Activated CD4-positive, alpha-beta T cell treated with anti-CD3 and anti-CD28 coated beads, Interleukin-2, amount 10 ng/mL, durations not matched to agents 7 days and 5 days (primary cell): ENCODE data around the gene CCIN. TPM values are rescaled to one million over a fixed set of nuclear protein-coding genes. Genes with fewer than 3 reads are reported as not detected.
A peak's percentile ranks its signal among the peaks of the same experiment; 100 is the strongest.
"Not testable (repeated sequence)": the region's sequence is repeated elsewhere in the genome, so short reads cannot be mapped to it uniquely, and the experiment has no call there.

Experiments used
- CTCF ChIA-PET: fragments of 350-600 bp; sonication (Branson Sonifier 250); formaldehyde crosslinking; loops from one replicate; lab custom pipeline; 2021; ENCODE audit warnings: antibody characterized with exemption; lab: Charles Lee
- POLR2A ChIA-PET: fragments of 350-600 bp; sonication (Branson Sonifier 250); formaldehyde crosslinking; loops from one replicate; lab custom pipeline; 2021; ENCODE audit warnings: antibody characterized with exemption; lab: Charles Lee
- DNase-seq: peaks from one replicate; pipeline ENCODE4 v3.0.0-alpha.2; 2020
- H3K27ac Mint-ChIP-seq: one replicate; pipeline ENCODE4 v1.8.0; 2021; ENCODE audit warnings: mild to moderate bottlenecking, moderate library complexity, mixed read lengths
- H3K27me3 Mint-ChIP-seq: one replicate; pipeline ENCODE4 v1.8.0; 2021; ENCODE audit warnings: mixed read lengths
- H3K36me3 Mint-ChIP-seq: one replicate; pipeline ENCODE4 v1.8.0; 2021; ENCODE audit warnings: low read depth, mixed read lengths
- H3K4me1 Mint-ChIP-seq: one replicate; pipeline ENCODE4 v1.8.0; 2021; ENCODE audit warnings: mixed read lengths
- H3K4me3 Mint-ChIP-seq: one replicate; pipeline ENCODE4 v1.8.0; 2021; ENCODE audit warnings: mild to moderate bottlenecking, moderate library complexity, mixed read lengths
- H3K9me3 Mint-ChIP-seq: one replicate; pipeline ENCODE4 v1.8.0; 2021; ENCODE audit warnings: mixed read lengths
- total RNA-seq, 2 experiments: library from RNA; stranded (reverse); gene quantifications; one replicate each; pipeline ENCODE4 v1.2.3, GENCODE V29; 2021

CCIN gene
- total RNA-seq, 2 experiments from 2014 or later: 0.17 TPM; not detected in 1

DNA sequence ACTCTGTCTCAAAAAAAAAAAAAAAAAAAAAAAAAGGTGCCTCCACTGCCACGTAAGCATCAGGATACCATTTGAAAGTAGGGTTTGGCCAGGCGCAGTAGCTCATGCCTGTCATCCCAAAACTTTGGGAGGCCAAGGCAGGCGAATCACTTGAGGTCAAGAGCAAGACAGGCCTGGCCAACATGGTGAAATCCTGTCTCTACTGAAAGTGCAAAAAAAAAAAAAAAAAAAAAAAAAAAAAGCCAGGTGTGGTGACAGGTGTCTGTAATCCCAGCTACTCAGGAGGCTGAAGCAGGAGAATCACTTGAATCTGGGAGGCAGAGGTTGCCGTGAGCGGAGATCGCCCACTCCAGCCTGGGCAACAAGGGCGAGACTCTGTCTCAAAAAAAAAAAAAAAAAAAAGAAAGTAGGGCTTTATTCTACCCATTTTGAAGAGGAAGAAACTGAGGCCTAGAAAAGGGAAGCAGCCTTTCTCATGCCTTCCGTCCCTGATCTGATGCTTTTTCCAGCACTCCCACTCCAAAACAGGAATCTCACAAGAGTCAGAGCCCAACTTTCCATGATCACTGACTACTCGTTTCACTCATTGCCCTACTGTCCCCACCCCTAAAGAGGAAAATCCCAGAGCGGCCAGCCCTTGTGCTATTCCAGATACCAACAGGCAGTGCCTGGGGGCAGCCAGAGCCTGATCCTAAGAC lies 16.3 kb upstream of the CCIN start:
- Mint-ChIP-seq H3K36me3 (peaks cover 58% of the 10 kb centered on the region), H3K9me3 (peaks cover 4% of the 10 kb centered on the region), H3K27ac (peak overlapping the region; percentile 98), H3K4me3 (no peak overlapping the region), H3K4me1 (peaks cover 63% of the 10 kb centered on the region), H3K27me3 (no peaks in the 10 kb centered on the region)
- ChIA-PET CTCF (interaction anchor here (0.6 to 6.8 kb wide), 4 partner anchors 11 to 29 kb away, joined by 4 to 37 read pairs (median 12); partner anchors contain the start of gene GLIPR2), POLR2A (interaction anchor here (0.7 kb wide), 1 partner anchor 37 kb away, joined by 3 read pairs; no protein-coding TSS in a partner anchor)
- no peak for DNase-seq

- Mint-ChIP-seq H3K9me3 (peaks cover 10% of the 10 kb centered on the region), H3K4me3 (no peak overlapping the region), H3K27ac (peak overlapping the region; percentile 98), H3K4me1 (peaks cover 61% of the 10 kb centered on the region), H3K36me3 (peaks cover 60% of the 10 kb centered on the region), H3K27me3 (no peaks in the 10 kb centered on the region)
- ChIA-PET CTCF (interaction anchor here (1.2 to 1.7 kb wide), 2 partner anchors 11 to 51 kb away, joined by 3 to 4 read pairs; no protein-coding TSS in a partner anchor), POLR2A (interaction anchor here (0.7 kb wide), 1 partner anchor 164 kb away, joined by 3 read pairs; no protein-coding TSS in a partner anchor)
- no peak for DNase-seq
Measured at GRCh38 chr9:36153746-36154145, 15.4 kb upstream of the CCIN start.

DNA sequence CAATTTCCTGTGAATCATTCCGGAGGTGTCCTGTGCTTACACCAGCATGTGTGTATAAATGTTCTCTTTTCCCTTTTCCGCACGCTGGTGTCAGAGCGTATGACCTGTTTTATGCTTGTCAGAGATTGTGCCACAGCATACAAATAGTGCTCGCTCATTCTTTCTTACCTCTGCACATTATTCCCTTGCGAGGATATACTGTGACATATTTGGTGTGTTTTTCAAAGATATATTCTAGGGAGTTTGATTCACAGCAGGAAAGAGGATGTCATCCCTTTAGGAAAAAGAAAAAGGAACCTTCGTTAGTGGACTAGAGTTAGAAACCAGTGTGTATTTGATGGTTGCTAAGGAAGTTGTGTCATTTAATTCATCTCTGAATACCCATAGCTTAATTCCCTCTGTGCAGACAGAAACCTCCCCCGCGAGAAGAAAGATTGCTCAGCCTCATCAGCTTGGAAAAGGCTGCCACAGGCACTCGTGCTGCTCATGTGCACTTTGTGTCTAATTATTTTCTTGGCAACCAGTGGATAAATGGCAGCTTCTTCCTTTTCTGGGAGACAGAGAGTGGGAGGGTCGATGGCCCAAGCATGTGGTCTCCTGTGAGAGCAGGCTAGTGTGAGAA lies 14.7 kb upstream of the CCIN start:
- Mint-ChIP-seq H3K27ac (peak overlapping the region; percentile 17), H3K4me3 (no peak overlapping the region)

DNA sequence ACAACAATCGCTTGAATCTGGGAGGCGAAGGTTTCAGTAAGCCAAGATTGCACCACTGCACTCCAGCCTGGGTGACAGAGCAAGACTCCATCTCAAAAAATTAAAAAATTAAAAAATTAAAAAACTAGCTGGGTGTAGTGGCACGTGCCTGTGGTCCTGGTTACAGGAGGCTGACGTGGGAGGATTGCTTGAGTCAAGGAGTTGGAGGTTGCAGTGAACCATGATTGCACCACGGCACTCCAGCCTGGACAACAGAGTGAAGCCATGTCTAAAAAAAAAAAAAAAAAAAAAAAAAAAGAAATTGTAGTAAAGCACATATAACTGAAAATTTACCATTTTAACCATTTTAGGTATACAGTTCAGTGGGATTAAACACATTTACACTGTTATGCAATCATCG lies 13.1 kb upstream of the CCIN start:
- DNase-seq: no peak
- Mint-ChIP-seq H3K27me3 (no peaks in the 10 kb centered on the region), H3K36me3 (peaks cover 61% of the 10 kb centered on the region), H3K4me1 (peaks cover 46% of the 10 kb centered on the region), H3K9me3 (peaks cover 10% of the 10 kb centered on the region), H3K27ac (no peak overlapping the region), H3K4me3 (no peak overlapping the region)
- CTCF ChIA-PET: interaction anchor here (1.3 to 2.4 kb wide), 4 partner anchors 9 to 28 kb away, joined by 3 to 10 read pairs (median 3); partner anchors contain the start of gene GLIPR2
- POLR2A ChIA-PET: no interaction called here

More for the DNA sequence above, 14.7 kb upstream of the CCIN start:
- H3K36me3 Mint-ChIP-seq: peaks cover 63% of the 10 kb centered on the region
- POLR2A ChIA-PET: interaction anchor here (0.7 kb wide), 1 partner anchor 164 kb away, joined by 3 read pairs; no protein-coding TSS in a partner anchor
- H3K9me3 Mint-ChIP-seq: peaks cover 10% of the 10 kb centered on the region
- DNase-seq: no peak
- CTCF ChIA-PET: interaction anchor here (1.2 to 1.7 kb wide), 4 partner anchors 10 to 51 kb away, joined by 3 to 4 read pairs (median 4); no protein-coding TSS in a partner anchor
- H3K27me3 Mint-ChIP-seq: no peaks in the 10 kb centered on the region
- H3K4me1 Mint-ChIP-seq: peaks cover 58% of the 10 kb centered on the region

DNA sequence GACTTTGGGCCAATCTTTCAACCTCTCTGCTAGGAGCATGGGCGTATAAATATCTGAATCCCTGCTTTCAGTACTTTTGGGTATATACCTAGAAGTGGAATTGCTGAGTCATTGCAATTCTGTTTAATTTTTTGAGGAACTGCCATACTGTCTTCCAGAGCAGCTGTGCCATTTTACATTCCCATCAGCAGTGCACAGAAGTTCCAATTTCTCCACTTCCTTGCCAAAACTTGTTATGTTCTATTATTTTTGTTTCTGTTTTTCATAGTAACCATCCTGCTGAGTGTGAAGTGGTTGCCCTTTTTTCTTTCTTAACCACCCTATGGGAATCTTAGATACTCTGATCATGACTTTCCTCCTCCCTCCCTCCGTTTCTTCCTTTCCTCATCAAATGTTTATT lies 11.1 kb upstream of the CCIN start:
- ChIA-PET POLR2A (no interaction called here), CTCF (interaction anchor here (1.4 to 2.4 kb wide), 3 partner anchors 8 to 27 kb away, joined by 3 to 10 read pairs (median 3); no protein-coding TSS in a partner anchor)
- H3K27me3 Mint-ChIP-seq: no peaks in the 10 kb centered on the region
- H3K36me3 Mint-ChIP-seq: peaks cover 57% of the 10 kb centered on the region
- no peak overlapping the region for H3K27ac Mint-ChIP-seq
- no peak overlapping the region for H3K4me3 Mint-ChIP-seq
- no peak for DNase-seq
- H3K4me1 Mint-ChIP-seq: peaks cover 33% of the 10 kb centered on the region
- peaks cover 10% of the 10 kb centered on the region for H3K9me3 Mint-ChIP-seq

GRCh38 chr9:36158917-36159316 lies 10.3 kb upstream of the CCIN start:
- H3K9me3 Mint-ChIP-seq: peaks cover 10% of the 10 kb centered on the region
- no peak overlapping the region for H3K4me3 Mint-ChIP-seq
- CTCF ChIA-PET: interaction anchor here (0.7 kb wide), 1 partner anchor 178 kb away, joined by 3 read pairs; no protein-coding TSS in a partner anchor
- no peak for DNase-seq
- peak overlapping the region; percentile 22 for H3K27ac Mint-ChIP-seq
- peaks cover 26% of the 10 kb centered on the region for H3K4me1 Mint-ChIP-seq
- H3K36me3 Mint-ChIP-seq: peaks cover 53% of the 10 kb centered on the region
- POLR2A ChIA-PET: no interaction called here
- H3K27me3 Mint-ChIP-seq: no peaks in the 10 kb centered on the region

DNA sequence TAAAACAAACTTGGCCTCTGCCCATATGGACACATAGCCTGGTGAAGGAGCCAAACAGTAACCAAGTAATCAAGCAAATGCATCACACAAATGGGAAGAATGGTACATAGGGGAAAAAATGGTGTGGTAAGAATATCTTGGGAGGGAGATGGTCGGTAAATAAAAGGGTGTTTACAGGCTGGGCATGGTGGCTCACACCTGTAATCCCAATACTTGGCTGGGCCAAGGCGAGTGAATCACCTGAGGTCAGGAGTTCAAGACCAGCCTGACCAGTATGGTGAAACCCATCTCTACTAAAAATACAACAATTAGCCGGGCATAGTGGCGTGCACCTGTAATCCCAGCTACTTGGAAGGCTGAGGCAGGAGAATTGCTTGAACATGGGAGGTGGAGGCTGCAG lies 9.7 kb upstream of the CCIN start:
- H3K4me3 Mint-ChIP-seq, H3K27me3 Mint-ChIP-seq, DNase-seq, H3K9me3 Mint-ChIP-seq, POLR2A ChIA-PET: not testable (repeated sequence)
- CTCF ChIA-PET: interaction anchor here (0.7 kb wide), 1 partner anchor 178 kb away, joined by 3 read pairs; no protein-coding TSS in a partner anchor
- peaks cover 47% of the 10 kb centered on the region for H3K36me3 Mint-ChIP-seq
- H3K27ac Mint-ChIP-seq: peak overlapping the region; percentile 34
- H3K4me1 Mint-ChIP-seq: peaks cover 24% of the 10 kb centered on the region

DNA sequence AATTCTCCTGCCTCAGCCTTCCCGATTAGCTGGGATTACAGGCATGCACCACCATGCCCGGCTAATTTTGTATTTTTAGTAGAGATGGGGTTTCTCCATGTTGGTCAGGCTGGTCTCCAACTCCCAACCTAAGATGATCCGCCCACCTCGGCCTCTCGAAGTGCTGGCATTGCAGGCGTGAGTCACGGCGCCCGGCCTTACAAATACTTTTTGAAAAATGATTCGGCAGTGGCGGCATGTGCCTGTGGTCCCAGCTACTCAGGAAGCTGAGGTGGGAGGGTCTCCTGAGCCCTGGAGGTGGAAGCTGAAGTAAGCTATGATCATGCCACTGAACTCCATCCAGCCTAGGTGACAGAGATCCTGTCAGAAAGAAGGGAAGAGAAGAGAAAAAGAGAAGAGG lies 9.1 kb upstream of the CCIN start:
- H3K4me3 Mint-ChIP-seq, POLR2A ChIA-PET, H3K9me3 Mint-ChIP-seq, CTCF ChIA-PET, H3K27me3 Mint-ChIP-seq, H3K27ac Mint-ChIP-seq, DNase-seq: not testable (repeated sequence)
- peaks cover 43% of the 10 kb centered on the region for H3K36me3 Mint-ChIP-seq
- peaks cover 22% of the 10 kb centered on the region for H3K4me1 Mint-ChIP-seq

GRCh38 chr9:36161187-36161586 lies 8.0 kb upstream of the CCIN start:
- no peak for DNase-seq
- Mint-ChIP-seq H3K4me1 (peaks cover 26% of the 10 kb centered on the region), H3K27me3 (peaks cover 2% of the 10 kb centered on the region), H3K36me3 (peaks cover 38% of the 10 kb centered on the region), H3K4me3 (no peak overlapping the region), H3K9me3 (peaks cover 10% of the 10 kb centered on the region), H3K27ac (peak overlapping the region; percentile 47)
- CTCF ChIA-PET: no interaction called here
- POLR2A ChIA-PET: no interaction called here

DNA sequence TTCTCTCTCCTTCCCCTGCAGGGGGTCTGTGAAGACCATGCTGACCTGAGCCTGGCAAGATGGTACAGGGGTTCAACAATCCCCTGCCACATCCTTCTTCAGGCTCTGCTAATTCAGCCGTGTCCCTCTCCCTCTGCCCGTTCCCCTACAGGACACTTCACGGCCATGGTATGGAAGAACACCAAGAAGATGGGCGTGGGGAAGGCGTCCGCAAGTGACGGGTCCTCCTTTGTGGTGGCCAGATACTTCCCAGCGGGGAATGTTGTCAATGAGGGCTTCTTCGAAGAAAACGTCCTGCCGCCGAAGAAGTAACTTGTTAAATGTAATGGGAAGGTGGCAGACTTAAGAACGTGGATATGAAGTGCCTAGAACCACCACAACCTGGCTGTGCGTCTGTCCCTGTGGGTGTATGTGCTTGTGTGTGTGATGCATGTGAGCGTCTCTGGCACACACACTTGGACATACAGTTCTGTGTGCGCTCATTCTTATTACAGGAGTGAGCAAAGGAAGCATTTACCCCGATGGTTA lies 6.9 kb upstream of the CCIN start:
- H3K27me3 Mint-ChIP-seq: peaks cover 5% of the 10 kb centered on the region
- no peak for DNase-seq
- POLR2A ChIA-PET: no interaction called here
- H3K9me3 Mint-ChIP-seq: peaks cover 6% of the 10 kb centered on the region
- no peak overlapping the region for H3K4me3 Mint-ChIP-seq
- H3K36me3 Mint-ChIP-seq: peaks cover 33% of the 10 kb centered on the region
- CTCF ChIA-PET: interaction anchor here (0.9 kb wide), 1 partner anchor 36 kb away, joined by 3 read pairs; no protein-coding TSS in a partner anchor
- H3K4me1 Mint-ChIP-seq: peaks cover 32% of the 10 kb centered on the region
- H3K27ac Mint-ChIP-seq: no peak overlapping the region

DNA sequence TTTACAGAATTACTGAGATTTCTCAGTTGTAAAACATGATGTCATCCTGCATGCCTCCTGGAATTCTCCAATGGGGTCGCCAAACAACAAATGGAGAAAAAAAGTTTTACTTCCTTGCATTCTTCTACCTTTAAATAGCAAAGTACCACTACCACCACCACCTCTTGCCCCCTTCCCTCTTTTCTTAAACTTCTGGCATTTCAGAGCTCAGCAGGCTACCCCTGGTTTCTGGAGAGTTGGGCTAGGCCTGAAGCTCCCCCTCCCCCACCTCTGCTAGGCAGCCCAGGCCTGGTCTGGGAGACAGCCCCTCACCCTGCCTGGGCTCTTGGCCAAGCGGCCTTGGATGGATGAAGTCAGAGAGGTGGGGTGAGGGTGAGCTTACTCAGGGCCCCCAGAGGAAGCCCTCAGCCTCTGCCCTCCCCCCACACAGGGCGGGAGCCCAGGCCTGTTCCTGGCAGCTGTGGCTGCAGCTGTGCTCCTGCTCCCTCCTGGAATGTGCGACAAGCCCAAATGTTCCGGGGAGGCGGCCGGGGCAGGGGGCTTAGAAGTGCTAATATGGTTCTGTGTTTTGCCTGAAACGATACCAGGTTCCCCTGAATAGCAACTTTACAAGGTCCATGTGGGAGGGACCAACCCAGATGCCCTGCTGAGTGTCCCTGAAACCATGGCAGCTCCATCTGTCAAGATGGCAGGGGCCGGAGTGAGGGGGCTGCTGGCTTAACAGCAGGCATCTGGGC lies 6.0 kb upstream of the CCIN start:
- Mint-ChIP-seq H3K36me3 (peaks cover 26% of the 10 kb centered on the region), H3K27me3 (peaks cover 7% of the 10 kb centered on the region), H3K9me3 (peaks cover 4% of the 10 kb centered on the region), H3K4me1 (peaks cover 30% of the 10 kb centered on the region), H3K4me3 (no peak overlapping the region), H3K27ac (no peak overlapping the region)
- ChIA-PET CTCF (interaction anchor here (0.5 to 7.9 kb wide), 7 partner anchors 15 to 968 kb away, joined by 3 to 91 read pairs (median 3); partner anchors contain the start of gene CLTA), POLR2A (no interaction called here)
- DNase-seq: no peak

GRCh38 chr9:36163786-36164170 lies 5.4 kb upstream of the CCIN start:
- ChIA-PET POLR2A (no interaction called here), CTCF (interaction anchor here (0.5 to 7.9 kb wide), 9 partner anchors 15 to 968 kb away, joined by 3 to 91 read pairs (median 4); partner anchors contain the start of gene CLTA)
- Mint-ChIP-seq H3K27ac (no peak overlapping the region), H3K27me3 (peaks cover 7% of the 10 kb centered on the region), H3K4me1 (peaks cover 26% of the 10 kb centered on the region), H3K9me3 (no peaks in the 10 kb centered on the region), H3K4me3 (no peak overlapping the region), H3K36me3 (peaks cover 22% of the 10 kb centered on the region)
- DNase-seq: no peak
